ENCODE data around the gene SNRK.

The SNRK gene

GRCh38 chr3:43309372-43310305 is 23.3 kb downstream of the SNRK start:
- no peak for DNase-seq (ENCODE audit: low read depth)

GRCh38 chr3:43316783-43317460 is 30.6 kb downstream of the SNRK start:
- DNase-seq (ENCODE audit: low read depth) = no peak

- peak; percentile 20 for DNase-seq (ENCODE audit: low read depth)
Observed at GRCh38 chr3:43317461-43318316, 31.3 kb downstream of the SNRK start.

- no peak for DNase-seq (ENCODE audit: low read depth)
Observed at GRCh38 chr3:43319376-43319775, 33.0 kb downstream of the SNRK start.

GRCh38 chr3:43319794-43320193 is 33.5 kb downstream of the SNRK start:
- DNase-seq (ENCODE audit: low read depth) = no peak

GRCh38 chr3:43320288-43320687 is 33.9 kb downstream of the SNRK start:
- no peak for DNase-seq (ENCODE audit: low read depth)

GRCh38 chr3:43323541-43323940 is 37.2 kb downstream of the SNRK start:
- no peak for DNase-seq (ENCODE audit: low read depth)

- no peak for DNase-seq (ENCODE audit: low read depth)
Observed at GRCh38 chr3:43326891-43327581, 40.7 kb downstream of the SNRK start.

- no peak for DNase-seq (ENCODE audit: low read depth)
Observed at GRCh38 chr3:43327582-43327979, 41.2 kb downstream of the SNRK start.

GRCh38 chr3:43328653-43329052 is 42.3 kb downstream of the SNRK start:
- no peak for DNase-seq (ENCODE audit: low read depth)

- no peak for DNase-seq (ENCODE audit: low read depth)
Observed at GRCh38 chr3:43330981-43331380, 44.6 kb downstream of the SNRK start.

- no peak for DNase-seq (ENCODE audit: low read depth)
Observed at GRCh38 chr3:43331381-43331780, 45.0 kb downstream of the SNRK start.

- no peak for DNase-seq (ENCODE audit: low read depth)
Observed at GRCh38 chr3:43334976-43335375, 48.6 kb downstream of the SNRK start.

GRCh38 chr3:43335799-43336198 is 49.5 kb downstream of the SNRK start:
- DNase-seq (ENCODE audit: low read depth) = no peak

GRCh38 chr3:43338295-43338694 is 52.0 kb downstream of the SNRK start:
- no peak for DNase-seq (ENCODE audit: low read depth)

- DNase-seq (ENCODE audit: low read depth) = no peak
Observed at GRCh38 chr3:43340403-43340802, 54.1 kb downstream of the SNRK start.

GRCh38 chr3:43341788-43342187 is 55.4 kb downstream of the SNRK start:
- no peak for DNase-seq (ENCODE audit: low read depth)

GRCh38 chr3:43343185-43343584 is 56.8 kb downstream of the SNRK start:
- DNase-seq (ENCODE audit: low read depth) = no peak

- no peak for DNase-seq (ENCODE audit: low read depth)
Observed at GRCh38 chr3:43343815-43344214, 57.5 kb downstream of the SNRK start.

- DNase-seq (ENCODE audit: low read depth) = no peak
Observed at GRCh38 chr3:43344520-43344919, 58.2 kb downstream of the SNRK start.

GRCh38 chr3:43345246-43345645 is 58.9 kb downstream of the SNRK start:
- no peak for DNase-seq (ENCODE audit: low read depth)

GRCh38 chr3:43345877-43346276 is 59.5 kb downstream of the SNRK start:
- DNase-seq (ENCODE audit: low read depth) = no peak
